NCI-H774 (cell line): ENCODE results near the gene CPED1.
A peak's percentile ranks its signal among the peaks of the same experiment; 100 is the strongest.
"Not testable (repeated sequence)": the region's sequence is repeated elsewhere in the genome, so short reads cannot be mapped to it uniquely, and the experiment has no call there.

ENCODE experiments used
- DNase-seq: peaks from one replicate; lab custom pipeline; 2025; lab: John Stamatoyannopoulos, UW

Gene CPED1

GRCh38 chr7:121097577-121097976 lies 109.1 kb downstream of the CPED1 start:
- peak; percentile 9 for DNase-seq

- DNase-seq, result no peak
Measured at GRCh38 chr7:121099572-121099971, 111.1 kb downstream of the CPED1 start.

GRCh38 chr7:121101083-121101482 lies 112.6 kb downstream of the CPED1 start:
- DNase-seq, result no peak

- DNase-seq, result no peak
Measured at GRCh38 chr7:121101621-121102020, 113.1 kb downstream of the CPED1 start.

GRCh38 chr7:121102619-121103018 lies 114.1 kb downstream of the CPED1 start:
- DNase-seq, result no peak

- no peak for DNase-seq
Measured at GRCh38 chr7:121103086-121103485, 114.6 kb downstream of the CPED1 start.

- no peak for DNase-seq
Measured at GRCh38 chr7:121103579-121103978, 115.1 kb downstream of the CPED1 start.

- no peak for DNase-seq
Measured at GRCh38 chr7:121105262-121105661, 116.8 kb downstream of the CPED1 start.

- peak; percentile 18 for DNase-seq
Measured at GRCh38 chr7:121107923-121108498, 119.5 kb downstream of the CPED1 start.

GRCh38 chr7:121109145-121109544 lies 120.6 kb downstream of the CPED1 start:
- no peak for DNase-seq

GRCh38 chr7:121113288-121113687 lies 124.8 kb downstream of the CPED1 start:
- DNase-seq, result no peak

- DNase-seq, result no peak
Measured at GRCh38 chr7:121116396-121116795, 127.9 kb downstream of the CPED1 start.

GRCh38 chr7:121119047-121119446 lies 130.5 kb downstream of the CPED1 start:
- DNase-seq, result no peak

- no peak for DNase-seq
Measured at GRCh38 chr7:121123032-121123431, 134.5 kb downstream of the CPED1 start.

- DNase-seq, result not testable (repeated sequence)
Measured at GRCh38 chr7:121125454-121125853, 136.9 kb downstream of the CPED1 start.

GRCh38 chr7:121126201-121126600 lies 137.7 kb downstream of the CPED1 start:
- DNase-seq, result no peak

GRCh38 chr7:121126801-121127534 lies 138.5 kb downstream of the CPED1 start:
- no peak for DNase-seq

GRCh38 chr7:121132940-121133339 lies 144.4 kb downstream of the CPED1 start:
- DNase-seq, result no peak

- DNase-seq, result no peak
Measured at GRCh38 chr7:121133444-121133843, 144.9 kb downstream of the CPED1 start.

GRCh38 chr7:121137580-121137979 lies 149.1 kb downstream of the CPED1 start:
- no peak for DNase-seq

GRCh38 chr7:121138262-121138933 lies 149.9 kb downstream of the CPED1 start:
- DNase-seq, result peak; percentile 75

GRCh38 chr7:121139427-121139826 lies 150.9 kb downstream of the CPED1 start:
- DNase-seq, result no peak

GRCh38 chr7:121140790-121141189 lies 152.3 kb downstream of the CPED1 start:
- DNase-seq, result no peak
